Measurements from ENCODE around the gene MFSD2A. TPM values are rescaled to one million over a fixed set of nuclear protein-coding genes. Genes with fewer than 3 reads are reported as not detected.

MFSD2A gene
- polyA plus RNA-seq, 1 of the 3 experiments (the other 2 are of a cell fraction) = 6.3 TPM

- H4K20me1 ChIP-seq (ENCODE audit: insufficient read depth) = no peaks in the 10 kb centered on the region
- TF ChIP-seq CTCF (IDR thresholded peaks at IDR 0.05) (no peak), POLR2AphosphoS5 (IDR thresholded peaks at IDR 0.05; ENCODE audit: low read depth, low read length) (no peak)
- no peaks in the 10 kb centered on the region for H3K79me2 ChIP-seq (ENCODE audit: insufficient read depth)
- H3K9me2 ChIP-seq = no peaks in the 10 kb centered on the region
- 53% methylated on average over 3 of the region's 3 CpGs for WGBS (ENCODE audit: low lambda C conversion rate)
- H3K9ac ChIP-seq = no peak overlapping the region
- no peak overlapping the region for H2AFZ ChIP-seq (ENCODE audit: low read depth)
- no peak overlapping the region for H3K27ac ChIP-seq (ENCODE audit: low read depth in 2 of 2, low read length in 1 of 2)
- H3K4me2 ChIP-seq = no peak overlapping the region
- H3K9me3 ChIP-seq = no peaks in the 10 kb centered on the region
- H3K36me3 ChIP-seq (replicated peaks in 1 of 2; ENCODE audit: control insufficient read depth in 1 of 2, insufficient read depth in 2 of 2, low read length in 1 of 2) = no peaks in the 10 kb centered on the region
- no peaks in the 10 kb centered on the region for H3F3A ChIP-seq (replicated peaks; ENCODE audit: insufficient read depth)
- H3K27me3 ChIP-seq (ENCODE audit: insufficient read depth) = no peaks in the 10 kb centered on the region
- CTCF ChIA-PET = interaction anchor here (0.6 to 13.7 kb wide), 3 partner anchors 8 to 45 kb away, joined by 4 to 209 read pairs (median 5); partner anchors contain the start of gene MYCL
- no peak for DNase-seq
- POLR2A ChIA-PET = no interaction called here
- no peak overlapping the region for H3K4me3 ChIP-seq (ENCODE audit: low read depth in 2 of 2, low read length in 1 of 2)
- peaks cover 0 to 3% of the 10 kb centered on the region in 2 experiments; a peak in 1 of 4 replicates for H3K4me1 ChIP-seq (ENCODE audit: control insufficient read depth in 1 of 2, insufficient read depth in 2 of 2, low read depth in 1 of 2, low read length in 1 of 2)
These were observed 27.4 kb upstream of the MFSD2A start for GRCh38 chr1:39927538-39927937.

GRCh38 chr1:39928809-39929587, 25.9 kb upstream of the MFSD2A start:
- H3K27me3 ChIP-seq (ENCODE audit: insufficient read depth) = no peaks in the 10 kb centered on the region
- no peaks in the 10 kb centered on the region for H3F3A ChIP-seq (replicated peaks; ENCODE audit: insufficient read depth)
- no peak overlapping the region for H2AFZ ChIP-seq (ENCODE audit: low read depth)
- POLR2A ChIA-PET = no interaction called here
- H3K9me3 ChIP-seq = no peaks in the 10 kb centered on the region
- DNase-seq = no peak
- peaks cover 0 to 3% of the 10 kb centered on the region in 2 experiments; a peak in 1 of 4 replicates for H3K4me1 ChIP-seq (ENCODE audit: control insufficient read depth in 1 of 2, insufficient read depth in 2 of 2, low read depth in 1 of 2, low read length in 1 of 2)
- TF ChIP-seq FOSL2 (IDR thresholded peaks at IDR 0.05; ENCODE audit: borderline replicate concordance, low read depth) (no peak), PBX3 (IDR thresholded peaks at IDR 0.05) (no peak), TCF12 (IDR thresholded peaks at IDR 0.05) (no peak), FOXM1 (IDR thresholded peaks at IDR 0.05; ENCODE audit: low read depth) (no peak), FOXJ3 (CRISPR knock-in tag; IDR thresholded peaks at IDR 0.05) (no peak), MEF2A (IDR thresholded peaks at IDR 0.05; ENCODE audit: borderline replicate concordance, low read depth) (no peak), RXRA (IDR thresholded peaks at IDR 0.05; ENCODE audit: borderline replicate concordance, low read depth) (no peak), ELF1 (IDR thresholded peaks at IDR 0.05) (no peak)
- CTCF ChIA-PET = interaction anchor here (1.0 to 2.6 kb wide), 3 partner anchors 9 to 113 kb away, joined by 3 to 5 read pairs (median 4); no protein-coding TSS in a partner anchor
- 63% methylated on average over 5 of the region's 7 CpGs for WGBS (ENCODE audit: low lambda C conversion rate)
- H4K20me1 ChIP-seq (ENCODE audit: insufficient read depth) = no peaks in the 10 kb centered on the region
- no peak overlapping the region for H3K9ac ChIP-seq
- H3K9me2 ChIP-seq = no peaks in the 10 kb centered on the region
- no peak overlapping the region for H3K27ac ChIP-seq (ENCODE audit: low read depth in 2 of 2, low read length in 1 of 2)
- no peak overlapping the region for H3K4me3 ChIP-seq (ENCODE audit: low read depth in 2 of 2, low read length in 1 of 2)
- H3K79me2 ChIP-seq (ENCODE audit: insufficient read depth) = no peaks in the 10 kb centered on the region
- H3K4me2 ChIP-seq = no peak overlapping the region
- no peaks in the 10 kb centered on the region for H3K36me3 ChIP-seq (replicated peaks in 1 of 2; ENCODE audit: control insufficient read depth in 1 of 2, insufficient read depth in 2 of 2, low read length in 1 of 2)

Measured in SK-N-SH (cell line).